ENCODE measurements around the gene SLC44A5.
"Not testable (repeated sequence)": the region's sequence is repeated elsewhere in the genome, so short reads cannot be mapped to it uniquely, and the experiment has no call there.

SLC44A5 gene

DNA sequence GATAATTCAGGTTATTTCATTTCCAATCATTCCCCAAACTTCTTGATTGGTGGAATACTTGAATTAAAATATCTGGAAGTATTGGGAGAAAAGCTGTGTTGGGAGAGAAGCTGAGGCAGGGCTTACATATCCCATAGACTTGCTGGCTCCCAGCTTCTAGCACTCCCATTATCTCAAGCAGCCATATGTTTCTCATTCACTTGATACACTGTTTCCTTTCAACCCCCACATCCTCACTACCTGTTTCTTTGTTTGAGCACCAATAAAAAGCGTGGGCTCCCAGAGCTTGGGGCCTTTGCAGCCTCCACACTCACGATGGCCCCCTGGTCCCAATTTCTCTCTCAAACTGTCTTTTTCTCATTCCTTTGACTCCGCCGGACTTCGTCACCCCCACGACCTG, 256.6 kb downstream of the SLC44A5 start:
- FAIRE-seq: not testable (repeated sequence)

GRCh38 chr1:75353051-75353450, 257.9 kb downstream of the SLC44A5 start:
- FAIRE-seq: no peak

- FAIRE-seq: no peak
Measured at GRCh38 chr1:75345538-75346292, 265.2 kb downstream of the SLC44A5 start.

DNA sequence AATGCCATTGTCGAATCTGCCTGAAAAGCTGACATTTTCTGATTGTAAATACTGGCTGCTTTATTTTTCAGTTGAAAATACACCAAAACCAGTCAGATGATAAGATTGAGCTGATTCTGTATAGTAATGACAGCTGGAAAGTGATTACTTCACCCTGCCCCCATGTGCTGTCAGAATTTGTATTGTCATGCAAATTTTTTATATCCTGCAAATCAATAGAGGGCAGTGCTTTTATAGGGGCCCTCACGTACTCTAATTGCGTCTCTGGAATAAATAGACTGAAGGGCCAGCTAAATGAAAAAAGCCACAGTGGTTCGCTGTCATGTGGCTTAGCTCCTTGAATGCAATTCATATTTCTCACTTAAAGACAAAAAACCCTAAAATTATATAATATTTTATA, 268.1 kb downstream of the SLC44A5 start:
- no peak for FAIRE-seq

DNA sequence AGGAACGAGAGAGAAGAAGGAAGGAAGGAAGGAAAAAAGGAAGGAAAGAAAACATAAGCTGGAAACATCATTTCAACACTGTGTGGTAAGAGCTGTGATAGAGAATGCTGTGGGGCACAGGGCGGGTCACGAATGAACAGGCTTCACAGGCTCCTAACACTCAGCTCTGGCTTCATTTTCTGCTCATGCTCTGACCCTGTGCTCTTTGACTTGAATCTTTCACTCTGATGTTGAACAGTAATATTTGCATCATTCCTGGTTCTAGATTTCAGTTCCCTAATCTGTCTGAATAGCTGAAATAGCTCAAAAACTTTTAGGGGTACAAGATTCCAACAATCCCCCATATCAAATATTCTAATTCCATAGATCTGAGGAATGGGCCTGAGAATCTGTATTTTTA, 269.4 kb downstream of the SLC44A5 start:
- no peak for FAIRE-seq

DNA sequence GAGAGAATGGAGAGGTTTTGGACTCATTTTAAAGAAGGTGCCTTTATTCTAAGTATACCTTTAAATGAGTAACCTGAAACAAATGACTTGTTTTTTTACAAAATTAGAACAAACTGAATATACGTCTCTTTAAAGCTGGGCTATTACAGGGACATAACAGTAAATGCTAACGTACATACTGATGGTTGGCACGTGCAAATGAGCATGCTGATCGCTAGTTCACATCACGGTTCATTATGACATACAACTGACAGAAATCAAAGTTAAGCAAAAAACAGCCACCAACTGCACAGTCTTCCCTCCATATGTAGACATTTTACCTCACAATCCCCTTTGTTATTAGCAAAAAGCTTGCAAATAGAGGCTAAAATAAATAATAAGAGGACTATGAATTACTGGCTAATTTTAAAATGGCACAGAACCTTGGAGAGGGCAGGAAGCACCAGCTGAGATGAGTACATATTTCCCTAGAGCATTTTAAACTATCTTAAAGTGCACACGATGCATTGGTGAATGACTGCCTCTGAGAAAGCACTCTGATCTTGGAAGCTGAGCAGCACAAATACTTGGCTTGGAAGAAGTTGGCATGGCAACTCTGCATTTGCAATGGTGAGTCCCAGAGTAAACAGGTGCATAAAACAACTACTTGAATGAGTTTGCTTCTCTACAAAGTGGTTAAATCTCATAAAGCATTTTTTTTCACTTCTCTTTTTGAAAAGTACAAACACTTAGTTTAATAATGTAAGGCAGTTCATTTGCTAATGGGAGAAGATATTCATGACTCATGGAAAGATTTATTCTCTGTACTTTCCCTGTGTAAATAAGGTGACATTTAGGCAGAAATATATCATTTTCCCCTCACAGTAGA, 272.1 kb downstream of the SLC44A5 start:
- no peak for FAIRE-seq

GRCh38 chr1:75334876-75335389, 276.0 kb downstream of the SLC44A5 start:
- FAIRE-seq: no peak

GRCh38 chr1:75330624-75331023, 280.3 kb downstream of the SLC44A5 start:
- no peak for FAIRE-seq

DNA sequence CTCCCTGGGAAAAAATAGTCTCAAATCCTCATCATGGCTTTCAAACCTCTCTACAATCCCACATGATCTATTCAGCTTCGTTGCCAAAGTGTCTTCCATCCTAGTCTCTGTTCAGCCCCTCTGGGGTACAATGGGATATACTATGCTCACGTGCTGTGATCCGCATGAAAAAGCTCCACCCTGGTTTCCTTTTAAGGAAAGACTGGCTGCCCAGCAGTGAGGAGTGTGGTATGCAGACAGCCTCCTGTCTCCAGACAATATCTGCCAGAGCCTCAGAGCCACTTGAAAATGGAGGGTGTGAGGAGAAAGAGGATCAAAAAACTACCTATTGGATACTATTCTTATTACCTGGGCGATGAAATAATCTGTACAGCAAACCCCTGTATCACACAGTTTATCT, 282.2 kb downstream of the SLC44A5 start:
- no peak for FAIRE-seq

DNA sequence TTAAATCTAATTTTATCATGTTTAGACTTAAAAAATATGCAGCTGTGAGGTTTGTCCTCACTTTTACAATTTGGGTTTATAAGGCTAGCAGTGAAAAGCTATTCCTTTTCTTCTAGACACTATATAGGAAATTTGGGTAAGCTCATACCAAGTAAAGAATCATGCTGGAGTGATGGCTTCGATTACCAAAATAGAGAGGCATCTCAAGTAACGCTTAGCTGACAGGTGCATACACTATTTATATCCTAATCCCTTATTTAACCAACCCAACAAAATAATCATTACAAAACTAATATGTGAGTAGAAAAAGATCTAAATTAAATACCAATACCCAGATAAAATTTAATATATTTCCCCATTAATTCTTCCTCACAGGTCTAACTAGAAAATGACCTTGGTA, 283.5 kb downstream of the SLC44A5 start:
- FAIRE-seq: no peak

DNA sequence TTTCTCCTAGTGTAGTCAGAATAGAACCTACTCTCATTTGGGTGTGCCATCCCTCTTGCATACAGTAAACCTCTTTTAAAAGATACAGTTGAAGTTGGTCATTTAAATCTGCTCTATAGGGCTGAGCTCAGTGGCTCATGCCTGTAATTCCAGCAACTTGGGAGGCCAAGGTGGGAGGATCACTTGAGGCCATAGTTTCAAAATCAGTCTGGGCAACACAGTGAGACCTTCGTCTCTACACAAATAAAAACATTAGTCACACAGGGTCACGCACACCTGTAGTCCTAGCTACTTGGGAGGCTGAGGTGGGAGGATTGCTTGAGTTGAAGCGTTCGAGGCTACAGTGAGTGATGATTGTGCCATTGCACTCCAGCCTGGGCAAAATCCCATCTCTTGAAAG, 292.9 kb downstream of the SLC44A5 start:
- no peak for FAIRE-seq

DNA sequence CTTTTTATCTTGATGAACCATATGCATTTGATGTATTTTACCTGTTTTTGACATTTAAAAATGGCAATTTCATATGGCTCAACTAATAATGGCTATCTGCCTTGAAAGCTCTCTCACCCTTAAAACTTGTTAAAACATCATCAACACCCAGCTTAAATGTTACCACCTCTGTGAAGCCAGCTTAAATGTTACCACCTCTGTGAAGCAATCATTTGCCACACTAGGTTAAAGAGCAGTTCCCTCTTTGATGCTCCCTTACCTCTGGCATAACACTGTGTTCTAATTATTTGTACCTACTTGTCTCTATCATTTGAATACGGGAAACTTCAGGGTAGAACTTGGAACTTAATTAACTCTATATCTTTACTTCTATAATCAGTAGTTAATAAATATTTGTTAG, 294.7 kb downstream of the SLC44A5 start:
- no peak for FAIRE-seq

GRCh38 chr1:75312620-75313019, 298.3 kb downstream of the SLC44A5 start:
- FAIRE-seq: no peak

DNA sequence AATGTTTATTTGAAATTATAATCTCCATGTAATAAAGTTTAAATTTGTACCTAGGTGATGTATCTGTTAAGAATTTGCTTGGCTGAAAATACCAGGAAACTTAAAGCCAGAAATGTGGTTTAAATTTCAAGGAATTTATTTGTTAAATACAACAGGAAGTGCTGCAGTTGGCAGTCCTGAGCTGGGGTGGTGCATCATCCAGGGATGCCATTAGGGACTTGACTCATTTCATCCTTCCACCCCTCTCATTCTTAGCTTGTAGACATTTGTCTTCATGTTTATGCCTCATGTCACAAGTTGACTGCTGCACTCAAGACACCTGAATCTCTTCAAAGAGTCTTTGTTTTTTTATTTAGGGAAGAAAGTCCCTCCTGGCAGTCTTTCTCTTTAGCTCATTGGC, 300.8 kb downstream of the SLC44A5 start:
- no peak for FAIRE-seq

DNA sequence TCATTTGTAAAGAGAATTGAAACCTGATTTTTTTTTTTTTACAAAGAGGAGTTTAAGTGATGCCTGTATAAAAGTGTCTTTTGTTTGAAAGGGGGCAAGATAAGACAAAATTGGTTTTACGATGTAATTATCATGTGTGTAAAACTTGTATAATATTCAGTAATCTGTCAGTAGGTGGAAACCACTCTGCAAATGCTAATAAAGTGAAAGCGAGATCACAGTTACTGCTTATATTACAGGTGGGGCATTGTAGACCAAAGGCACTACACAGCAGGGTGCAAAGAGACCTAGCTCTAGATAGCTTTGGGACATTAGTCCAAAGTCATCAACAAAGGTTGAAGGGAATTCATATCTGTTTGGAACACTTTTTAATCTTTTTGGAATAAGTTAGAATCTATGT, 302.5 kb downstream of the SLC44A5 start:
- no peak for FAIRE-seq

GRCh38 chr1:75305061-75305460, 305.9 kb downstream of the SLC44A5 start:
- no peak for FAIRE-seq

DNA sequence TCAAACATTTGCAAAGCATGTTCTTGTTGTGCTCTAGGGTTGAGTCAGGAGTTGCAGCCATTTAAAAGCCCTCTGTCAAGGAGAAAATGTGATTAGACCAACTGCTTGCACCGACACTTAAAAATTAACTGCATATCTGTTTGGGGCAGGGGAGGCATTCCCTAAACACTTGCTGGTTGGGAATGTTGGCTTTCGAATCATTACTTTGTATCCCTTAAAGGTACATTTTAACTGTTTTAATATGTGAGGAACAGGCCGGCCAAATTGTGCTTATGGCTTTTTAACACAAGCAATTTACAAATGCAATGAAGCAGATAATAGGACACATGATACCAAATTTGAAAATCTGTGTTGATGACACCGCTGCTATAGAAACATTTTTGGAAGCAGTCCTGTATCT, 317.6 kb downstream of the SLC44A5 start:
- no peak for FAIRE-seq

- FAIRE-seq: no peak
Measured at GRCh38 chr1:75292013-75292412, 318.9 kb downstream of the SLC44A5 start.

- FAIRE-seq: no peak
Measured at GRCh38 chr1:75276385-75276784, 334.5 kb downstream of the SLC44A5 start.

GRCh38 chr1:75275631-75276030, 335.3 kb downstream of the SLC44A5 start:
- no peak for FAIRE-seq

GRCh38 chr1:75274920-75275506, 335.9 kb downstream of the SLC44A5 start:
- FAIRE-seq: no peak

- FAIRE-seq: no peak
Measured at GRCh38 chr1:75273110-75273509, 337.8 kb downstream of the SLC44A5 start.

GRCh38 chr1:75265792-75266191, 345.1 kb downstream of the SLC44A5 start:
- FAIRE-seq: peak; percentile 94

DNA sequence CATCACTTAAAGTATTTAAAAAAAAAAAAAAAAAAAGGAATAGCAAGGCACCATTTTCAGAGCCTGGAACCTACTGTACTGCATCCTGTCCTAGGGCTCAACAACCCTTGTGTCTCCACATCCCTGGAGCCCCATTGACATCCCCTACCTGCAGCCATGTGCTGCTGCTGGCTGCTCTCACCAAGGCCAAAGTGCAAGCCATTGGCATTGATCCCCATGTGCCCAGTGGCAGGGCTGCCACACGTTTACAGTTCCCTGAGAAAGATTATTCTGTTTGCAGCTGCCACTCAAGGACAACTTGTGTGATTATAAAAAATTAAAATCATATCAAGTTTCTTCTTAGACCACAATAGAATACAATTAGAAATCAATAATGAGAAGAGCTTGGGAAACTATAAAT, 346.8 kb downstream of the SLC44A5 start:
- no peak for FAIRE-seq
